ENCODE results near the gene CRACR2B. TPM values are rescaled to one million over a fixed set of nuclear protein-coding genes. Genes with fewer than 3 reads are reported as not detected.

The CRACR2B gene
- total RNA-seq, 1 donor from 2014 or later = 43.6 TPM

- intact Hi-C loops (cut with DNase I) = no loop called here
- H3K27me3 ChIP-seq (ENCODE audit: low read depth) = no peaks in the 10 kb centered on the region
- H3K27ac ChIP-seq = peak overlapping the region; percentile 95
- DNase-seq (peak; percentile 95), ATAC-seq (peak; percentile 92 to 93)
- H3K4me3 ChIP-seq = peak overlapping the region; percentile 68
- H3K36me3 ChIP-seq = peaks cover 28% of the 10 kb centered on the region
- peak; percentile 6 for TF ChIP-seq CTCF (IDR thresholded peaks at IDR 0.05)
- peaks cover 32% of the 10 kb centered on the region for H3K4me1 ChIP-seq
- no peaks in the 10 kb centered on the region for H3K9me3 ChIP-seq
These were observed 8.4 kb upstream of the CRACR2B start for GRCh38 chr11:819129-819931.

DNA sequence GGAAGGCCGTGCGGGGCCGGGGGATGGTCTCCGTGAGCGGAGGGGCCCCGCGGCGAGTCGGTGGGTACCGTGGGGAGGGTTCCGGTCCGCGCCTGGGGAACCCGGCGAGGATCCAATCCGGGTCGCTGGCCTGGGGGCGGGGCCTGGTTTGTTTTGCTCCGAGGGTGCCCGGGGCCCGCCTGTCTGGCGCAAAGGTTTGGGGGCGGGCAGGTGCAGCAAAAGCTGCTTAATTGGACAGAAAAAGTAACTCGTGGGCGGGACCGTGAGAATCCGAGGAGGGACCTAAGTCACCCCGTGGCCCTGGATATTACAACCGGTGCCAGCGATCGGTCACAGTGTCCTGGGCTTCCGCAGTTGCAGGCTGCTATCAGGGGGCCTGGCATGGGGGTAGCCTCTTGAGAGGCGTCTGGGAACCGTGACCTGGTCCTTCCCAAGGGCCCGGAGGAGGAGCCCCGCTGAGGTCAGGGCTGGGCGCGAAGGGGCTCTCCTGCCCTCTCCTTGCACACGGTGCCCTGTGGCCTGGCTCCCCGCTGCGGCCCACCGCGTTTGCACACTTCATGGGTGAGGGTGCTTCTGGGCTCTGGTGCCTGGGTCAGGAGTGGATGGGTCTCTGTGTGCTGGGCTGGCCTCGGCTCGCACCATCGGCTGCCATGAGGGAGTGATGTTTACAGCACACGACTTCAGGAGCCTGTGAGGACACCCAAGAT lies 7.6 kb upstream of the CRACR2B start:
- peak overlapping the region; percentile 95 for H3K27ac ChIP-seq
- peak; percentile 79 to 83 for ATAC-seq

DNA sequence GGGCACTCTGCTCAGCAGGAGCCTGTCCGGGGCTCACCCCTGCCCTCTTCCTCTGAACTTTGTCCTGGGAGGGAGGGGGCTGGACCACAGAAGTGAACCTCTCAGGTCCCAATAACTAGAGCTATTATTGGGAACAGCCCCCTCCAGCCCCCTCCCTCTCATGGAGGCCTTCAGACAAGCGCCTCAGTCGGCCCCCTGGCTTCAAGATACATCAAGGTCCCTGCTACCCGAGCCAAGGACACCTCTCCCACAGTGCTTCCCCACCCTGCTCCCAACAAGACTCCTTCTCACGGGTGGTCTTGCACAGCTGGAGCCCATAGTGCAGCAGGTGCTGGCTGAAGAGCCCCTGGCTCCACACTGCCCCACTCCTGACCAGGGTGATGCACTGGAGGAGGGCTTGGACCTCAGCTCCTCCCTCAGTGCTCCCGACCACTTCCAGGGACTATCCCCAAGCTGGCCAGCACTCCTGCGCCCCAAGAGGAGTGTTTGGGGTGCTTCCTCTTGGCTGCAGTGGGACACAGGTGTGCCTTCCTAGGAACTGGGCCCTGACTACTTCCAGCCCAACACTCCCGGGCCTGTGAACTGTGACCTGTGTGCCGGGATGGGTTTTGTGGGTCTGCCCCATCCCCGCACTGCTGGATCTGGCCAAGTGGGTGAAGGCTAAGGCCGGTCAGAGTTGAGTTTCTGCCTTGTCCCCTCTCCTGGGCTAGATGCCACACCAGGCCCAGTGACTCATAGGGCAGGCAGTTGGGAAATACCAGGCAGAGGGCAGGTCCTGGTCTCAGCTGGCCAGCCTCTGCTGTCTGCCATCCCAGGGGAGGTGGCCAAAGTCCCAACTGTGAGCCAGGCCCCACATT lies 6.8 kb upstream of the CRACR2B start:
- H3K4me3 ChIP-seq = peak overlapping the region; percentile 68
- peaks cover 42% of the 10 kb centered on the region for H3K36me3 ChIP-seq
- H3K9me3 ChIP-seq = no peaks in the 10 kb centered on the region
- no peaks in the 10 kb centered on the region for H3K27me3 ChIP-seq (ENCODE audit: low read depth)
- ATAC-seq (peak; percentile 64 to 67), DNase-seq (peak; percentile 88)
- H3K4me1 ChIP-seq = peaks cover 38% of the 10 kb centered on the region
- peak overlapping the region; percentile 95 for H3K27ac ChIP-seq
- intact Hi-C loops (cut with DNase I) = no loop called here
- no peak for TF ChIP-seq CTCF (IDR thresholded peaks at IDR 0.05)

More for the DNA sequence above, 7.6 kb upstream of the CRACR2B start:
- DNase-seq = peak; percentile 97
- Histone ChIP-seq H3K27me3 (ENCODE audit: low read depth) (no peaks in the 10 kb centered on the region), H3K36me3 (peaks cover 36% of the 10 kb centered on the region), H3K4me3 (peak overlapping the region; percentile 68), H3K4me1 (peaks cover 32% of the 10 kb centered on the region), H3K9me3 (no peaks in the 10 kb centered on the region)
- TF ChIP-seq CTCF (IDR thresholded peaks at IDR 0.05) = no peak
- intact Hi-C loops (cut with DNase I) = no loop called here

- peak overlapping the region; percentile 95 for H3K27ac ChIP-seq
- intact Hi-C loops (cut with DNase I) = no loop called here
- no peaks in the 10 kb centered on the region for H3K9me3 ChIP-seq
- peak in 1 of 2 donors; percentile 1 for ATAC-seq
- DNase-seq = peak; percentile 85
- H3K4me1 ChIP-seq = peaks cover 46% of the 10 kb centered on the region
- H3K4me3 ChIP-seq = peak overlapping the region; percentile 68
- TF ChIP-seq CTCF (IDR thresholded peaks at IDR 0.05) = no peak
- H3K27me3 ChIP-seq (ENCODE audit: low read depth) = no peaks in the 10 kb centered on the region
- H3K36me3 ChIP-seq = peaks cover 42% of the 10 kb centered on the region
These were observed 6.0 kb upstream of the CRACR2B start for GRCh38 chr11:821512-822371.

Measured in lower lobe of right lung (tissue), 2 donors.